GM13977 (cell line): ENCODE data around the gene TAF15.
A peak's percentile ranks its signal among the peaks of the same experiment; 100 is the strongest.

ENCODE experiments used
- DNase-seq: peaks from one replicate; pipeline ENCODE4 v3.0.0; 2012; ENCODE audit warnings: low spot score
- in situ Hi-C: fragments of 300-500 bp; cut with MboI; formaldehyde crosslinking; loops from one replicate; pipeline ENCODE4 v1.12.0; 2022; ENCODE audit warnings: low sequenced_read_pairs, low pct_unique_long_range_greater_than_20kb, mixed read lengths, inconsistent platforms; ENCODE audit not compliant: unreplicated experiment
- TF ChIP-seq, protein P1 (sequence below): IDR thresholded peaks from 2 replicates; pipeline ENCODE4 v1.5.1; 2012; ENCODE audit warnings: mild to moderate bottlenecking, control low read depth; ENCODE audit not compliant: insufficient read depth; ENCODE audit errors: extremely low read depth, missing control alignments

Gene TAF15

DNA sequence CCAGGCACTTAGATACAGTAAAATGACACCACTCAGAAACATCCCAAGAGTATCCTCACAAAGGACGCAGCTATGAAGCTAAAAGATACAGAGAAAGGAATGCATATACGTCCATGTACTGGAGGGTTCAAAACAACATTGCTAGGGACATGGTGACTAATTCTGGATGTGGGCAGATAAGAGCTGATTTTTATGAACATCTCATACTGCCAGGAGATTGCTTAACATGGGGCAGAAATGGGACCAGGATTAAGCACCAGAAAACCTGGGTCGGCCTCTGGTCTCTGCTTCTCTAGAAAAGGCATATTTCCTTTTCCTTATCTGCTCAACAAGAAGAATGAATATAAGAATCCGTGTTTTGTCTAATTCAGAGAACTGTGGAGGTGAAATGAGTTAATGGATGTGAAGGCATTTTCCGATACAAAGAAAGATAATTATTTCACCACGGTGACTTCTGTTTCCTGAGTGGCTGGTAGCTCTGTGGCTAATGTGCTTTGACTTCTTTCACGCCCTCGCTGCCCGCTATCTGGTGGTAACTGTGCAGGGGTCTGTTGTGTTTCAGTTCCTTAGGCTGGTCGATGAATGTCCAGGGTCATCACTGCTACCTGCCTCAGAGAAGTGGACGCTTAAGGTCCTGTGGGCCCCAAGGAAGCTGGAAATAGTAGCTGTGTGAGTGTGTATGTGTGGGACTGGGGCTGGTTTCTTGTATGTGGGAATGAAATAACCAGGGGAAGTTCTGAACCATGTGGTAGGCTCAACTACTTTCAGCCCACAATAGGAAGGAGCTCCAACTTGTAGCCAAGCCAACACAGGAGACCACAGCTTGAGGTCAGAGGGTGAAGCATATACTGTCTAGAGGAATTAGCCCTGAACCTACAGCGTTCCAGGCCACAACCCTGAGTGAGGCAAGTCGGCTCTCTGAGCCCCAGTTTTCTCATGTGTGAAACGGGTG, 86.6 kb downstream of the TAF15 start:
- in situ Hi-C loops: no loop called here
- TF ChIP-seq, protein P1, sequence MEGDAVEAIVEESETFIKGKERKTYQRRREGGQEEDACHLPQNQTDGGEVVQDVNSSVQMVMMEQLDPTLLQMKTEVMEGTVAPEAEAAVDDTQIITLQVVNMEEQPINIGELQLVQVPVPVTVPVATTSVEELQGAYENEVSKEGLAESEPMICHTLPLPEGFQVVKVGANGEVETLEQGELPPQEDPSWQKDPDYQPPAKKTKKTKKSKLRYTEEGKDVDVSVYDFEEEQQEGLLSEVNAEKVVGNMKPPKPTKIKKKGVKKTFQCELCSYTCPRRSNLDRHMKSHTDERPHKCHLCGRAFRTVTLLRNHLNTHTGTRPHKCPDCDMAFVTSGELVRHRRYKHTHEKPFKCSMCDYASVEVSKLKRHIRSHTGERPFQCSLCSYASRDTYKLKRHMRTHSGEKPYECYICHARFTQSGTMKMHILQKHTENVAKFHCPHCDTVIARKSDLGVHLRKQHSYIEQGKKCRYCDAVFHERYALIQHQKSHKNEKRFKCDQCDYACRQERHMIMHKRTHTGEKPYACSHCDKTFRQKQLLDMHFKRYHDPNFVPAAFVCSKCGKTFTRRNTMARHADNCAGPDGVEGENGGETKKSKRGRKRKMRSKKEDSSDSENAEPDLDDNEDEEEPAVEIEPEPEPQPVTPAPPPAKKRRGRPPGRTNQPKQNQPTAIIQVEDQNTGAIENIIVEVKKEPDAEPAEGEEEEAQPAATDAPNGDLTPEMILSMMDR: no peak
- peak; percentile 42 for DNase-seq
